Muscle of arm (tissue), 12 donors: Measurements from ENCODE around the gene MPHOSPH9. TPM values are rescaled to one million over a fixed set of nuclear protein-coding genes. Genes with fewer than 3 reads are reported as not detected.
"Not testable (repeated sequence)": the region's sequence is repeated elsewhere in the genome, so short reads cannot be mapped to it uniquely, and the experiment has no call there.

Experiments used
- DNase-seq: peaks from one replicate; pipeline ENCODE4 v3.0.0-alpha.2; 2013
- polyA plus RNA-seq, 12 donors: library from polyadenylated mRNA; unstranded; fragments of 120-200 nt; gene quantifications; one replicate each; pipeline ENCODE4 v1.2.1, GENCODE V29; 2013; ENCODE audit not compliant: insufficient read length in 12 of 12

The MPHOSPH9 gene
- polyA plus RNA-seq, 12 donors, result 16.9 to 33.6 (median 22.6) TPM; not detected in 1

DNA sequence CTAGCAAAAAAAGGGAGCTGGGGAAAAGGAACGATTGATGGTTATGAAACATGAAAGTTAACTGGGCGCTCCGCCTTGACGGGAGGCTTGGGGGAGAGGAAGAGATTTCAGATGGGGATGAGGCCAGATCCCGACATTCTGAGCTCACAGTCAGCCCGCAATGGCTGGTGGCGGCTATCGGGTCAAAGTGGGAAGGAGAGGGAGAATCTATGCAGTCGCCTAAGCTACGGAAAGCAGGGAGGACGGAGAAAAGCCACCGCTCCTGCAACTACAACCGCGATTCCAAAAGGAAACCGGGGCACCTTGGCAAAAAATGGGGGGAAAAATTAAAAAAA is 502 bp downstream of the MPHOSPH9 start:
- no peak for DNase-seq

- DNase-seq, result no peak
These were observed 1.0 kb downstream of the MPHOSPH9 start for GRCh38 chr12:123231931-123232330.

DNA sequence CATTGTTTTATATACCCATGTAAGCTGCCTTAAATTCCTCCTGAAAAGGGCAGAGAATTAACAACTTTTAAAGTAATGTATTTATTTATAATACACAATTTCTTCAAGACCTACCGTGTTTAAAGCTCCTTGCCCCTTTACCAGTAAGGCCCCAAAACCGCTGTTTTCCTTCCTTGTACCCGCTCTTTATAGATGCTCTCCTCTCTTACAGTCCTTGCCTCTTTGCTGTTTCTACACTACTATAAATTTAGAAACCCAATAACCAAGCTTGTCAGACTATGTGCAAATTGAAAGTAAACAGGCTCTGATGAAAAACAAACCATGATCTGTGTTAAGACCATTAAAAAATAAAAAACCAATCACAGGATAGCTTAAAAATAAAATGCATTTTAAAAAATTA is 3.9 kb downstream of the MPHOSPH9 start:
- no peak for DNase-seq

- DNase-seq, result no peak
These were observed 5.2 kb downstream of the MPHOSPH9 start for GRCh38 chr12:123227581-123228258.

GRCh38 chr12:123225443-123225842 is 7.5 kb downstream of the MPHOSPH9 start:
- no peak for DNase-seq

DNA sequence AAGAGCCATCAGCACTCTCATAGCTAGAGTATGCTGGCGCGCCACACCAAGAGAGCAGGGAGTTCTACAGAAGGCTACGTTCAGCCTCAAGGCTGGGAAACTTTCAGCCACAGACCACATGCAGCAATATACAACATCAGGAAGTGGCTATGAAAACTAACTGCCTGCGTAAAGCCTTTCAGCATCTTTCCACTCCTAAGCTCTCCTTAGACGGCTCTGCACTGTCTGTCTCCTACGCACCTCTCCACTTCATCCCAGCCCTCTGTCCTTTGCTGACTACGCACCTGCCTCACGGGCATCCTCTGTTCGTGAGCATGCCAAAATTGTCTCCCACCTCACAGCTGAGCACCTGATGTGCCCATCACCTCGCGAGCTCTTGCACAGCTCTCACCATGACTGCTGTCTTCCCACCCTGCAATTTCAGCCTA is 9.7 kb downstream of the MPHOSPH9 start:
- no peak for DNase-seq

GRCh38 chr12:123207815-123208214 is 25.1 kb downstream of the MPHOSPH9 start:
- not testable (repeated sequence) for DNase-seq

DNA sequence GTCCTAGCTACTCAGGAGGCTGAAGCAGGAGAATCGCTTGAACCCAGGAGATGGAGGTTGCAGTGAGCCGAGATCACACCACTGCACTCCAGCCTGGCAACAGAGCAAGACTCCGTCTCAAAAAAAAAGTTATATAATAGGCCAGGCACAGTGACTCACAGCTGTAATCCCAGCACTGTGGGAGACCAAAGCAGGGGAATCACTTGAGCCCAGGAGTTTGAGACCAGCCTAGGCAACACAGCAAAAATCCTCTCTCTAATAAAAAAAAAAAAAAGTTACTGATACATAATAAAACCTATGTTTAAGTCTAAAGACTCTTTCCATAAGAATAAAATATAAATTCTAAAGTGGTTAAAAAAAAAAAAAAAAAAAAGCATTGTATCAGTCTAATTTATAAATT is 26.1 kb downstream of the MPHOSPH9 start:
- not testable (repeated sequence) for DNase-seq

DNA sequence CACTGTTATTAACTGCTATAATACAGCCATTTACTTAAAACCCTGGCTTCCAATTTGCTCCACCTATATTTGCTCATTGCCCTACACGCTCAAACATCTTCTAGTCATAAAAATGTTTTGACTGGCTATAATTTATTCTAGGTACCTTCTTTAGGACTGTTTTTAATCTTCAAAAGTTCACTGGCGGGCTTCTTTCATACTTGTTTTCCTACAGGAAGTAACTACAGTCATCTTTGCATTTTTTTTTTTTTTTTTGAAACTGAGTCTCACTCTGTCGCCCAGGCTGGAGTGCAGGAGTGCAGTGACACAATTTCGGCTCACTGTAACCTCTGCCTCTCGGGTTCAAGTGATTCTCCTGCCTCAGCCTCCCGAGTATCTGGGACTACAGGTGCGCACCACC is 32.5 kb downstream of the MPHOSPH9 start:
- no peak for DNase-seq

GRCh38 chr12:123199936-123200335 is 33.0 kb downstream of the MPHOSPH9 start:
- no peak for DNase-seq

DNA sequence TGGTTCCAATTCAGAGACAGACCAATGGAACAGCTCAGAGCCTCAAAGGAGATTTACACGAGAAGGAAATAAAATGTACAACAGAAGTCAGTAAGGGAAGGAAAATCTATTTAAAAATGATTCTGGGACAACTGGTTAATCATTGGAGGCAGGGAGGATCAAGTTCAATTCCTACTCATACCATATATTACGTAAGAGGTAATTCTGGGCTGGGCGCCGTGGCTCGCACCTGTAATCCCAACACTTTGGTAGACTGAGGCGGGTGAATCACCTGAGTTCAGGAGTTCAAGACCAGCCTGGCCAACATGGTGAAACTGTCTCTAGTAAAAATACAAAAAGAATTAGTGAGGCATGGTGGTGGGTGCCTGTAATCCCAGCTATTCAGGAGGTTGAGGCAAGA is 45.3 kb downstream of the MPHOSPH9 start:
- DNase-seq, result no peak

DNA sequence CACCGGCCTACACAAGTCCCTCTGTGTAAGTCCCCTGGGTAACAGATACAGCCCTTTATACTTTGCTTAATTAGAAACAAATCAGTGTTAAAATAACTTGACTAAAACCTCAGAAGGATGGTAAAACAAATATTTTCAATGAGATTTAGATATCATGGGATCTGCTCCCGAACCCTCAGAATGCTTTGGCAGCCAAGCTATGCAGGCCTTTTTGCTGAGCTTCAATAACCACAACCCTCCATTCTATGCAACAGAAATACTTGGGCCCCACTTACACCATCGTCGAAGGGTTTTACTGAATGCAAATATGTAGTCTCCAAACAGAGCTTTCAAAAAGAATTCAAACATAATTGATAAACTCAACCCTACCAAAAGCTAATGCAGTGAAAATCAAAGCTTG is 52.8 kb downstream of the MPHOSPH9 start:
- no peak for DNase-seq

- DNase-seq, result no peak
These were observed 61.0 kb downstream of the MPHOSPH9 start for GRCh38 chr12:123171967-123172366.

DNA sequence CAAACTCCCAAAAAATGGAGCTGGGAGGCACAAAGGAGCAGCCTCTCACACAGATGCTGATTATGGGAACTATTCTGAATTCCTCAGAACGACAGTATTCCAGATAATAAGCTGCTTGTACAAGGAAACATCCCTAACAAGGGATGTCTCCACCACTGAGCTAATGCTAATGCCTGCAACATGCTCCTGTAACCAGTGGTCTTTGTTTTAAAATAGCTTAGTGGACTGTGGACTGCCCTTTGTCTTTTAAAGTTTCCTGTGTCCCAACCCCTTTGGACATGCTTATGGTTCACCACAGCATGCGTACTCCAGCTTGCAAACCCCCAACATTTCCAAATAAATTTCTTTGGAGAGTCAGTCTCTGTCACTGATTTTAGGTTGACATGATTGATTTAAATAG is 65.6 kb downstream of the MPHOSPH9 start:
- DNase-seq, result no peak

DNA sequence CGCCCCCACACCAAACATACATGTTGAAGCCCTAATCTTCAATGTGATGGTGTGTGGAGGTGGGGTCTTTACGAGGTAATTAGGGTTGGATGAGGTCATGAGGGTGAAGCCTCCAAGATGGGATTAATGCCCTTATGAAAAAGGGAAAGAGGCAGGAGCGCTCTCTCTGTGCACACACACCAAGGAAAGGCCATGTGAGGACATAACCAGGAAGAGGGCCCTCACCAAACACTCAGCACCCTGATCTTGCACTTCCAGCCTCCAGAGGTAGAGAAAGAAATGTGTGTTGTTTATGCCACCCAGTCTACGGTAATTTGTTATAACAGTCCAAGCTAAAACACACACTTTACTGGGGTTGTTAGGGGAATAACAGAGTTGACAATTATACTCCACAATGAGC is 67.4 kb downstream of the MPHOSPH9 start:
- DNase-seq, result no peak

DNA sequence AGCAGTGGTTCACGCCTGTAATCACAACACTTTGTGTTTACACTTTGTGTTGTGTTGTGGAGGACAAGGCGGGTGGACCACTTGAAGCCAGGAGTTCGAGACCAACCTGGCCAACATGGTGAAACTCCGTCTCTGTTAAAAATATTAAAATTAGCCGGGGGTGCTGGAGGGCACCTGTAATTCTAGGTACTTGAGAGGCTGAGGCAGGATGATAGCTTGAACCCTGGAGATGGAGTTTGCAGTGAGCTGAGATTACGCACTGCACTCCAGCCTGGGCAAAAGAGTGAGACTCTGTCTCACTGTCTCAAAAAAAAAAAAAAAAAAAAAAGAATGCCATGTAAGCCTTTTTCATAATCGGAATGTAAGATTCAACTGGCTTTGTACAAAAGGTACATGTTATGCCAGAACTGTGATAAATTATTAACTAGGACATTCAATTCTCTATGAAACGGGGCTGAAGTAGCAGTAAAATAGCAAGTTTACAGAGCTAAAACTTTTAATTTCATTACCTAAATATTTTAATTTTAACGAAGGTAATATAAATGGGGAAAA is 68.2 kb downstream of the MPHOSPH9 start:
- DNase-seq, result no peak

GRCh38 chr12:123164222-123164621 is 68.7 kb downstream of the MPHOSPH9 start:
- DNase-seq, result no peak

- no peak for DNase-seq
These were observed 69.7 kb downstream of the MPHOSPH9 start for GRCh38 chr12:123163227-123163626.

DNA sequence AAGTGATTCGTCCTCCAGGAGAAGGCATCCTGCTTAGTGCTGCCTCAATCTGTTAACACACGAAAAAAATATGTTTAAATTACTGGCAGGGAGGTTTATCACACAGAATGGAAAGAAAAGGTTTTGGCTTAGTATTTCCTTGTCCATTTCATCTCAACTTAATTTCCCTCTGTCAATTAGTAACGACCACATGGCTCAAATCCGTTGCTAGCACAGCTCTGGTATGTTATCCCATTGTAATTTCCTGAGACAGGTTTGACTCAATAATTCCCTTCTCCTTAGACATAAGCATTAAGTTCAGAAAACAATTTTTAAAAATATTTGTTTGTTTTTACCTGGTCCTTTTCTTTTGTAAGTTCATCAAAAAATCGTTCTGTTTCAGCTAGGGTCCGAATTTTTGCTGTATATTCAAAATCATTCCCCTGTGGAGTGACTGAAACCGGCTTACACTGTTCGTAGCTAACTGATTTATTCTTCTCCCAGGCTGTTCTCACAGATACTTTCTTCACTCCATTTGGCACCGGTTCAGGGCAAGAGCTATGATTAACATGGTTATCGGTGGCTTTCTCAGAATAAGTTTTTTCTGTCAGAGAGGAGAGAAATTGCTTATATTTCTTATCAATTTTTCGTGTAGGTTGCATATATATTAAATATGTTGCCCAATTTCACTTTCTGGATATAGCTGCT is 72.0 kb downstream of the MPHOSPH9 start:
- no peak for DNase-seq

DNA sequence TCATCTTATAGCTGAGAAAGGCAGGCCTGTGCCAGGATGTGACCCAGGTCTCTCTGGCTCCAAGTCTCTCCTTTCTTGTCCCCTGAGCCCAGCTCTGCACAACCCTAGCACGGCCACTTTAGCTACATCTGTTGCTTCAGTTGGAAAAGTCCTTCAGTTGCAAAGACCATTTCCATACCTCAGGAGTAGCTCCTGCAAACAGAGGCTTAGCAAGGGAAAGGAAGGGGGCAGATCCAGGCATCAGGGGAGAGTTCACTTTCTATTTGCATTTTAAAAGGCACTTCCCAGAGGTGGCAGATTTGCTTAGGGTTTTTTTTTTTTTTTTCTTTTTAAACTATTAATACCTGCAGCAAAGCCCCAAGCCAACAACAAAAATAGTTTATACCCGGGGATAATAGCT is 79.0 kb downstream of the MPHOSPH9 start:
- no peak for DNase-seq

DNA sequence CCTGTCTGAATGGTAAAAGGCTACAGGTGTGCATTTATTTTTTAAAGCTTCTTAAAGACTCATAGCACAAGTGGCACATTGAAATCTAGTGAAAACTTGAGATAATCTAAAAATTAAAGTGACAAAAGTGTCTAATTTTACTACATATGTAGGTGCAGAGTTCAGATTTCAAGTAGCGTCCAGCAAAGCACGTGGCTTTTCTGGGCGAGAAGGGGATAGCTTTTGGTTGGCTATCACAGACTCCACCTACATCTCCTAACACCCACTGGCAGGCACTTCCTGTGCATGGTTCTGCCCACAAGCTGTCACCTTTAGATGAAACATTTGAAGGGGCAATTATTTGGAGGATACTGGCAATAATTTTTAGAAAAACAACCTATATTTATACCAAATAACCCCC is 80.1 kb downstream of the MPHOSPH9 start:
- no peak for DNase-seq

- DNase-seq, result no peak
These were observed 81.2 kb downstream of the MPHOSPH9 start for GRCh38 chr12:123151457-123152454.
